ENCODE data around the gene TREH. TPM values are rescaled to one million over a fixed set of nuclear protein-coding genes. Genes with fewer than 3 reads are reported as not detected.

TREH gene
- total RNA-seq, 4 donors from 2014 or later, result not detected

DNA sequence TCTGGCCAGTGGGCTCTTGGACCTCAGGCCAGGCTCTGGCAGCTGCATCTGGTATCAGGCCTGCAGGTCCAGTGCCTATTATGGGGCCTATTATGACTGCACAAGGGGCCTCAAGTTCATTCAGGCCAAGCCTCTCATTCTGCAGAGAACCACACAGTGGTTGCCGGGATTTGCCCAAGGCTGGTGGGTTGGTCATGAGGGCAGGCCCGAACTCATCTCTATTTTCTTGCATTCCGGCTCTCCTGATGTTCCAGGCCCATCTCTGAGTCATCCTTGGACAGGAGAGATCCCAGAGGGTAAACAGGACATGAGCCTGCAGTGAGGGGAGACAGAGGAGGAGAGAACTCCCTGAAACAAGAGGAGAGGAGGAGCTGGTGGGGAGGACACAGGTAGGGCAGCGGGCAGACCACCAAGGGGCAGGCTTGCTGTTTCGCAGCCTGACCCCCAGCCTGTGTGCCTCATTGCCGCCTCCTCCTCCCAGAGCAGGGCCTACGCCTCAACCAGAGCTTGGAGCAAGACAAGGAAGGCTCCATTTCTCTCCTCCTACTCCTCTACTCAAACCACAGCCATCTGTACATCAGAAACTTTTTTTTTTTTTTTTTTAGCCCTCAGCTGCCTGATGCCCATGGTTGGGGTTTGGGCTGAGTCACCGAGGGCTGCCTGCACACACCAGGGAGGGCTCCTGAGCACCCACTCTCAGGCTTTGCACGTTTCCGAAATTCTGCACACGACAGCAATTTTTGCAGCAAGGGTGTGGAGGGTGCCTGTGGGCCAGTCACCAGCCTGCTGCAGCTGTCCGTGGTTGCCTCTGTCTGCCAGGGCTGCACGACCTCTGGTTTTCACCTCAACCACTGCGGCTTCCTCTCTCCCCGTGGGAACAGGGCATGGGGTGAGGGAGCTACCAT is 12.7 kb upstream of the TREH start:
- Histone ChIP-seq H3K27ac (replicated peaks in 1 of 4) (no peak overlapping the region), H3K27me3 (no peaks in the 10 kb centered on the region), H3K9me3 (no peaks in the 10 kb centered on the region), H3K4me3 (no peak overlapping the region), H3K4me1 (peaks cover 14 to 23% (median 21%) of the 10 kb centered on the region in 4 donors), H3K36me3 (no peaks in the 10 kb centered on the region)
- intact Hi-C loops (cut with DNase I), result loop anchor here (2.0 to 10.0 kb wide), 2 partner anchors 73 to 239 kb away; no protein-coding TSS in a partner anchor
- WGBS, result 76% methylated on average over 15 of the region's 15 CpGs
- TF ChIP-seq, protein P1, sequence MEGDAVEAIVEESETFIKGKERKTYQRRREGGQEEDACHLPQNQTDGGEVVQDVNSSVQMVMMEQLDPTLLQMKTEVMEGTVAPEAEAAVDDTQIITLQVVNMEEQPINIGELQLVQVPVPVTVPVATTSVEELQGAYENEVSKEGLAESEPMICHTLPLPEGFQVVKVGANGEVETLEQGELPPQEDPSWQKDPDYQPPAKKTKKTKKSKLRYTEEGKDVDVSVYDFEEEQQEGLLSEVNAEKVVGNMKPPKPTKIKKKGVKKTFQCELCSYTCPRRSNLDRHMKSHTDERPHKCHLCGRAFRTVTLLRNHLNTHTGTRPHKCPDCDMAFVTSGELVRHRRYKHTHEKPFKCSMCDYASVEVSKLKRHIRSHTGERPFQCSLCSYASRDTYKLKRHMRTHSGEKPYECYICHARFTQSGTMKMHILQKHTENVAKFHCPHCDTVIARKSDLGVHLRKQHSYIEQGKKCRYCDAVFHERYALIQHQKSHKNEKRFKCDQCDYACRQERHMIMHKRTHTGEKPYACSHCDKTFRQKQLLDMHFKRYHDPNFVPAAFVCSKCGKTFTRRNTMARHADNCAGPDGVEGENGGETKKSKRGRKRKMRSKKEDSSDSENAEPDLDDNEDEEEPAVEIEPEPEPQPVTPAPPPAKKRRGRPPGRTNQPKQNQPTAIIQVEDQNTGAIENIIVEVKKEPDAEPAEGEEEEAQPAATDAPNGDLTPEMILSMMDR (IDR thresholded peaks at IDR 0.05), result no peak
- TF ChIP-seq POLR2A (IDR thresholded peaks at IDR 0.05; ENCODE audit: low read depth) (no peak), POLR2AphosphoS5 (IDR thresholded peaks at IDR 0.05) (no peak)
- DNase-seq (ENCODE audit: extremely low spot score), result no peak

DNA sequence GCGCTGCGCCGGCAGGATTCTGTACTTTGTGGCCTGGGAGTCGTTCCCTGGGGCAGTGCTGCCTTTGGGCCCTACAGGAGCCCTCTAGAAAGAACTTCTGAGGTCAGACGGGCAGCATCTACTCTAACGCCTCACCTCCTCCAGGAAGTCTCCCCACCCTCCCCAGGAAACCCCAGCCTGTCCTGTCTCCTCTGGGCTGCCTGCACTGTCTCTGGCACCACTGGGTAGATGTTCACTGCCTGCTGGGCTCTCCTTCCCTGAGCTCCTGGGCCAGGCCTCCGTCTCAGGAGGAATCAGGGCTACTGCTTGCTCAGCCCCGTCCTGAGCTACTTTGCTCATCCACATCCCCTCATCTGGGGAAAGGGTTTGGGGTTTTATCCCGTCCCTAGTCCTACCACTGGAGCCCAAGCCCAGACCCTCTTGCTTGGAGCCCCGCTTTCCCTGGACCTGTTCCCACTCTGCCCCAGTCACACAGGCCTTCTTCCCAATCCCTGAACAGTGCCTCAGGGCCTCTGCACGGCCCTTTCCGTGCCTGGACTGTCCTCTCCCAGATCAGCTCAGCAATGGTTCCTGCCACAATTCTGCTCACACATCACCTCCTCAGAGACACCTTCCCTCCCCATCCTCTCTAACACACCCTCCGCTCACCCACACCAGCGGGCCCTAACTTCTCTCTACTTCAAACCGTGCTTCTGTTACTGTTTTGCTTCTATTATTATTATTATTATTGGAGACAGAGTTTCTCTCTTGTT is 11.3 kb upstream of the TREH start:
- Histone ChIP-seq H3K4me1 (peaks cover 14 to 23% (median 21%) of the 10 kb centered on the region in 4 donors), H3K27ac (replicated peaks in 1 of 4) (peak overlapping the region; percentile 70 to 82 (median 75)), H3K27me3 (no peaks in the 10 kb centered on the region), H3K4me3 (peak overlapping the region in 3 of 4 donors; percentile 50 to 59 (median 53)), H3K36me3 (no peaks in the 10 kb centered on the region), H3K9me3 (no peaks in the 10 kb centered on the region)
- 82% methylated on average over 11 of the region's 15 CpGs for WGBS
- intact Hi-C loops (cut with DNase I), result loop anchor here (2.0 to 10.0 kb wide), 2 partner anchors 74 to 240 kb away; no protein-coding TSS in a partner anchor
- TF ChIP-seq POLR2A (IDR thresholded peaks at IDR 0.05; ENCODE audit: low read depth) (no peak), EP300 (IDR thresholded peaks at IDR 0.05) (no peak)
- DNase-seq (ENCODE audit: extremely low spot score), result no peak

DNA sequence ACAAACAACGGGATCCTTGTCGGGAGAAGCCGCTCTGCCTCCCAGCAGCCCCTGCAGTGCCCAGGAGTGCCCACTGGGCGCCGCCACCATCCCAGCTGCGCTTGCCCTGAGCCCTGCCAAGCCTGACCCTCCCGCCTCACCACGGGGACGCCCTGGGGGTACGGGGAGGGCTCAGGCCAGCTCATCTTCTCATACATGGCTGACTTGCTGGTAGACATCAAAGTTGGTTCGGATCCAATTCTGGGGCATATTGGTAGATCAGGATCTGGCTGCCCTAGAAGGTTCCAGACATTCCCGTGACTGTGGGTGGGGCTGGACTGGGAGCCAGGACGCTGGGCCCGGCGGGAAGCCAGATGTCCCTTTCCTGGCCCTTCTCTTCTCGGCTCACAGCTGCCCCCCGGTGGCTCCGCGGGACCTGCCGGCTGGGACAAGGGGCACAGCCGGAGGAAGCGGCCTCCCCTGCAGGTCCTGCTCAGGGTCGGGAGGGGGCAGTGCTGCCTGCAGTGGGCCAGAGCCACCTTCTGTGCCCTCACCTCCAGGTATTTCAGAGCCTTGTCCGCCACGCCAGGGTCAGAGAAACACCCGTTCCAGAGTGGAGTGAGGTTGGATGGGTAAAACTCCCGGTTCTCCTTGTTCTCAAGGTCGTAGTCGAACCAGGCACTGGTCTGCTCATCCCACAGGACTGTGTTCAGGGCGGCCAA is 10.6 kb upstream of the TREH start:
- TF ChIP-seq EP300 (IDR thresholded peaks at IDR 0.05) (no peak), POLR2AphosphoS5 (IDR thresholded peaks at IDR 0.05) (peak; percentile 58 to 72), POLR2A (IDR thresholded peaks at IDR 0.05; ENCODE audit: low read depth) (no peak)
- TF ChIP-seq, protein P1 (IDR thresholded peaks at IDR 0.05), result peak; percentile 61 to 82 (median 79)
- H3K27ac ChIP-seq (replicated peaks in 1 of 4), result peak overlapping the region; percentile 70 to 82 (median 75)

DNA sequence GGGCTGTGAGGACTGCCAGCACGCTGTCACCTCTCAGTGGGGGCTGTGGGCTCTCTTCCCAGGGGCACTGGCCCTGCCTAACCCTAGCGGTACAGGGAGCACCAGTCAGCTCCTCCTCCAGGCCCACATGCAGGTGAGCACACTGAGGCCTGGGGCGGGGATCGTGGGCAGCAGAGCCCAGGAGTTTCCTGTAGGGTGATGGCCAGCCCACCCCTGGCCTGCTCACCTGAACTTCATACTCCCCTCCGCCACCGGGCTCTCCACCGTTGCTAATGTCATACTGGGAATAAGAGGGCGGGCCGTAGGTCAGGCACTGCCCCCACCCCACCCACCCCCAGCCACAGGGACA is 10.0 kb upstream of the TREH start:
- H3K27ac ChIP-seq (replicated peaks in 1 of 4), result peak overlapping the region; percentile 70 to 82 (median 75)
- H3K4me3 ChIP-seq, result peak overlapping the region; percentile 50 to 59 (median 52)
- TF ChIP-seq, protein P1 (IDR thresholded peaks at IDR 0.05), result no peak
- no peak for TF ChIP-seq POLR2A (IDR thresholded peaks at IDR 0.05; ENCODE audit: low read depth)
- TF ChIP-seq EP300 (IDR thresholded peaks at IDR 0.05), result no peak
- TF ChIP-seq POLR2AphosphoS5 (IDR thresholded peaks at IDR 0.05), result no peak
- DNase-seq (ENCODE audit: extremely low spot score), result no peak
- intact Hi-C loops (cut with DNase I), result loop anchor here (2.0 kb wide), 1 partner anchor 267 kb away; the partner anchor contains the start of gene UPK2
- no peaks in the 10 kb centered on the region for H3K36me3 ChIP-seq
- peaks cover 14 to 23% (median 21%) of the 10 kb centered on the region in 4 donors for H3K4me1 ChIP-seq
- no peaks in the 10 kb centered on the region for H3K27me3 ChIP-seq
- 30% methylated on average over 2 of the region's 9 CpGs for WGBS
- H3K9me3 ChIP-seq, result no peaks in the 10 kb centered on the region

More for the DNA sequence above, 10.6 kb upstream of the TREH start:
- H3K4me1 ChIP-seq, result peaks cover 14 to 23% (median 21%) of the 10 kb centered on the region in 4 donors
- WGBS, result 27% methylated on average over 5 of the region's 30 CpGs
- no peak for DNase-seq (ENCODE audit: extremely low spot score)
- no peaks in the 10 kb centered on the region for H3K36me3 ChIP-seq
- H3K4me3 ChIP-seq, result peak overlapping the region; percentile 50 to 59 (median 52)
- no peaks in the 10 kb centered on the region for H3K27me3 ChIP-seq
- intact Hi-C loops (cut with DNase I), result loop anchor here (2.0 to 10.0 kb wide), 3 partner anchors 75 to 267 kb away; partner anchors contain the start of gene UPK2
- H3K9me3 ChIP-seq, result no peaks in the 10 kb centered on the region

Measured in esophagus muscularis mucosa (tissue), 4 donors.